PFSK-1 (cell line): ENCODE measurements around the gene NAE1.

ENCODE experiments used
- FOXP2 ChIP-seq: optimal IDR thresholded peaks from 2 replicates; pipeline ENCODE3; 2011; ENCODE audit warnings: borderline replicate concordance, control low read depth, inconsistent platforms; ENCODE audit not compliant: insufficient read depth; ENCODE audit errors: extremely low read length, extremely low read depth
- POLR2AphosphoS5 ChIP-seq: IDR thresholded peaks from 2 replicates; pipeline ENCODE4 v1.6.1; 2012; ENCODE audit warnings: low read depth, mild to moderate bottlenecking, control low read depth, low read length, moderate library complexity
- REST ChIP-seq, 2 experiments: IDR thresholded peaks; 2 replicates each; pipeline versions ENCODE4 v1.6.1 to v1.8.0; 2011 to 2012; ENCODE audit warnings: low read depth in 2 of 2, low read length in 2 of 2, control low read depth in 1 of 2, inconsistent platforms in 1 of 2, mild to moderate bottlenecking in 1 of 2, moderate library complexity in 1 of 2; ENCODE audit not compliant: insufficient read depth in 1 of 2
- TAF1 ChIP-seq: IDR thresholded peaks from 2 replicates; pipeline ENCODE4 v1.6.1; 2012; ENCODE audit warnings: low read length, control low read depth, borderline replicate concordance; ENCODE audit not compliant: insufficient read depth

- no peak for TF ChIP-seq FOXP2
- TF ChIP-seq TAF1, result no peak
- TF ChIP-seq REST (IDR thresholded peaks at IDR 0.05; ENCODE audit: insufficient read depth in 1 of 2, low read depth in 2 of 2, low read length in 2 of 2), result no peak
- no peak for TF ChIP-seq POLR2AphosphoS5
Observed at GRCh38 chr16:66862023-66862520, 31.3 kb upstream of the NAE1 start.
